Limb (tissue), 2 donors: ENCODE data around the gene RTTN.
"Not testable (repeated sequence)": the region's sequence is repeated elsewhere in the genome, so short reads cannot be mapped to it uniquely, and the experiment has no call there.

Source experiments
- DNase-seq, 2 donors: peaks; one replicate each; pipeline ENCODE4 v3.0.0-alpha.2; 2016; ENCODE audit errors: extremely low spot score in 2 of 2

The RTTN gene, protein sequence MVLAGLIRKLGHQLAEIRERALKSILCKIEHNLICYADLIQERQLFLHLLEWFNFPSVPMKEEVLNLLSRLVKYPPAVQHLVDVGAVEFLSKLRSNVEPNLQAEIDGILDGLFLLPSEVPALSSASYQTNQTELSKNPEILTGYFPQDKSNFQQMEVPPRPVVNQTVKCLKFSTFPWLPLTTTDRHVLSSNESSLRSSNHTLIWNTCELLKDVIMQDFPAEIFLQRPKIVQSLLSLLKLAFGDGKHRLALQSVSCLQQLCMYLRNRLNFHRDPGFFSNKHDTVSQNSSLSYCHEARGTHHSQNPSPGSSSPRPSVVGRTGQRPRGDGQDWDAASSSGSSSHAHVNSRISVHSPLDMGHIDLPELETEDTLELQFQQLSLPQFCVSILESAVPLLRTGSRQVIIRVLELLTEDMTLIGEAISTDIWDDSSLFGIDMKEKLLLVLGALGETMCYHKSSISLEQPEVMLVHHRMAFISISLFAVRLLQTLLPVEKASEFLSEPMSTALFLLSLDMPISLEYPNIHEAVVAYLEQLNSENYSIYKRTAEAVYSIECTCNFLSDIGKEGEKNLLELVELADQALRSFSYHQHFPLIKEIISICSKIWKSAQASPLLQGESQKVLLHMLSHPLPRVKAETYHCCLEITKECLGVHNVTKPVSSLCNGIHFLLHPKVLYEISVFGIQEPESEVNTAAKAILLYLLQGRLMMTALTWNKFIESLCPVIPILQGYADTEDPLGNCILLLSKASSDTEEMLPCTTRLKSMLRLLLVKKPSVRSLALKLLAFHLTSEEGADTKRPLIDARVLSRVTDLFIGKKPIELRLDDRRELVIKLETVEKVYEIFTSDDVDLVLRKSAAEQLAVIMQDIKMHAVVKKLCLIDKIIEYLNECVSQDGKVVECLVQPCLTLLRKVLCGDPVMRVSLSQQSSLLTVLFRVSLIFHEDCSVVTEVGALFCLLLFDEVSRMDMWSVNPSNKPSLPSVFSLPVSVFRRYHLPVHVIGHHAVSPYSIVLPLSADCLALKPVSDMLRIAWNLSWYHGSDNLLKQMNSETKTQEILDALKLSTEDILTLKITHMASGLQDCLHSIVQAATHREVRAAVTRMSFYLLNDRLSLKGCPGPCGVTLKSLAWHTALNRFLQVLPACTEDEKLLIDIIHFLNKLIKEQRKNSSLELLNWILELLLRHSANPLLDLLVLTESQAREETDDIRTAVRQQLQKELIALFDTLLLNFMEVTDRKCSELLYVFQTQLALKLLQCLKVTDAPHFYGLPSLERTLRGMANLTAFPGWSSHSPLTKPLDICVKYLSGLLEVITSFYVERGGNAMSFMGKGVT (N-terminal part only)

DNA sequence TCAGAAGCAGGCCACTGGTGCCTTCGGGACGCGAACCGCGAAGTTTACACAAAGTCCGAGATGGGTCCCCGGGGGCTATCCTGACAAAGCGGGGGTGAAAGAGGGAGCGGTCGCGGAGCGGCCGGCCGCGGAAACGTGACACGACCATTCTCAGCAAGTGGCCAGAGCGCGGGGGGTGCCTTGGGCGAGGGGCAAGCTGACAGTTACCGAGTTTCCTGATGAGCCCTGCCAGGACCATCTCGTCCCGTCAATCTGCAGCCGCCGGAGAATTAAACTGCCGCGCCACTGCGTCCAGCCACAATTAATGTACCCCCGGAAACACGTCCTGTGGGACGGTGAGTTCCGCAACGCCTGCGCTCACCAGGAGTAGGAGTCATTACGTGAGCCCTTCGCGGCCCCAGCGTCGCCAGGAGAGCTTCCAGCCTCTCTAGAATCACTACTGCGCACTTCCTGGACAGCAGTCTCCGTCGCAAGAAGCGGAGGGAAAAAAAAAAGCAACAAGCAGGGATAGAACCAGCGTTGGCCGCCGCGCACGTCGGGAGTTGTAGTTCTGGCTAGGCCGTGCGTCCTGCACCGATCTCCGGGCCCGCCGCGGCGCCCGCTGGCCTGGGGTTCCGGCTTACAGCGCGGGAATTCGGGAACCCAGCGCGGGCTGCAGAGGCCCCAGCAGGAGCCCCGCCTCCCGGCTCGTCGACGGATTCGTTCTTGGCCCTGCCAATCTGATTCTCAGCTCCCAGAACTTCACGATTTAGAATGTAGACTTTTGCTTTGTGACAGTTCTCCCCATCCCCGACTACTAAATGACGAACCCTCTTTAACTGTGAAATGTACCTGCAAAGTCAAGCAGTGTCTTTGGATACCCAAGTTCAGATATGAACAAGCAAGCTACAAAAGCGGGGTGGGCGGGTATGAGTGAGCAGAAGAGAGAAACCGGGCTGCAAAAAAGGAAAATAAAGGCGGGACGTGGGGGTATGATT, at the start of gene RTTN:
TSS of gene RTTN (minus strand) at position 267 of the 977 bp plus-strand sequence. CDS start at position 238, 29 bp downstream.
- peak; percentile 96 to 97 for DNase-seq

DNA sequence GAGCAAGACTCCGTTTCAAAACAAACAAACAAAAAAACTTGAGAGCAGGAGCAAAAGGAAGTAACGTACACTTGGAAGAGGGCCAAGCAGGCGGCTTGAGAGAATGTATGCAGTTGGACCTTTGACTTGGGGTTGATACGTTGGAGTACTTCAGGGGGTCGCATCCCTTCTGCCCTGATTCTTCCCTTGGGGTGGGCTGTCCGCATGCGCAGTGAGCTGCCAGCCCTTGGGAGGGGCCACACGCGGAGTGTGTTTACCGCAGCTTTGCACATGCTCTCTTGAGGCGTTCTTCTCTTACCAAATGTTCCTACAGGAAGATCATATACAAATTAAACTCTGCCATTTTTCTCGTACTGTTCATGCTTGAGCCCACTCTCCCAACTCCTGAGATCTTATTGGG, 45.3 kb upstream of the RTTN start:
- no peak for DNase-seq

DNA sequence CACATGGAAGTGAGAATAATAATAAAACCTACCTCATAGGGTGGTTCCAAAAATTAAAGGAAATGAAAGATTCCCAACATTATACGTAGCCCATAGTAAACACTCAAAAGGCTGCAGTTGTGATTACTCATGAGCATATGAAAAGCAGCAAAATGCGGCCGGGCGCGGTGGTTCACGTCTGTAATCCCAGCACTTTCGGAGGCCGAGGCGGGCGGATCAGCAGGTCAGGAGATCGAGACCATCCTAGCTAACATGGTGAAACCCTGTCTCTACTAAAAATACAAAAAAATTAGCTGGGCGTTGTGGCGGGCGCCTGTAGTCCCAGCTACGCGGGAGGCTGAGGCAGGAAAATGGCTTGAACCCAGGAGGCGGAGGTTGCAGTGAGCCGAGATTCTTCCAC, 44.4 kb upstream of the RTTN start:
- not testable (repeated sequence) for DNase-seq

DNA sequence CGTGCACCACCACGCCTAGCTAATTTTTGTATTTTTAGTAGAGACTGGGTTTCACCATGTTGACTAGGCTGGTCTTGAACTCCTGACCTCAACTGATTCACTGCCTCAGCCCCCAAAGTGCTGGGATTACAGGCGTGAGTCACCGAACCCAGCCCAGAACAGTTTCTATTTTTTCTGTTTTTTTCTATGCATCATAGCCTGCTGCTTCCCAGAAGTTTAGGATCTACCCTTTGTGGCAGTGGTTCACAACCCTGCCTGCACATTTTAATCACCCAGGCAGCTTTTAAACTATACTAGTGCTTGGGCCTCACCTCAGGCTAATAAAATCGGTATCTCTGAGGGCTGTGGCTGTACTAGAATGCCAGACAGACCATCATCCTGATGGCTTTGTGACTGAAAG, 43.6 kb upstream of the RTTN start:
- DNase-seq, result no peak

DNA sequence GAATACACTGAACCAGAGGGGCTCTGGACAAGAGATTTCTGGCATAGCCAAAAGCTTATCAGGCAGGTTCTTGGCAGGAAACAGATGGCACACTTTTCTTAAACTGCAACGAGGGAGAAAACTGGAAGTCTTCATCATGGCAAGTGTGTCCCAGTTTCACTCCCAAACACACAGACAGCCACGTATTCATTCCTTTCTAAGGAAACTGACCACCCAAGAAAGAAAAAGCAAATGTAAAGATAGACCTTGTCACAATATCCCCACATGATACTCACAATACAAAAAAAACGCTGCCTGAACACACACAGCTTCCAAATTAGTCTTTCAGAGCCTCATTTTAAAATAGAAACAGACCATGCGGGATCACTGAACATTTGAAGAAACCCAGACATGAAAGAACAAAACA, 40.6 kb upstream of the RTTN start:
- no peak for DNase-seq

DNA sequence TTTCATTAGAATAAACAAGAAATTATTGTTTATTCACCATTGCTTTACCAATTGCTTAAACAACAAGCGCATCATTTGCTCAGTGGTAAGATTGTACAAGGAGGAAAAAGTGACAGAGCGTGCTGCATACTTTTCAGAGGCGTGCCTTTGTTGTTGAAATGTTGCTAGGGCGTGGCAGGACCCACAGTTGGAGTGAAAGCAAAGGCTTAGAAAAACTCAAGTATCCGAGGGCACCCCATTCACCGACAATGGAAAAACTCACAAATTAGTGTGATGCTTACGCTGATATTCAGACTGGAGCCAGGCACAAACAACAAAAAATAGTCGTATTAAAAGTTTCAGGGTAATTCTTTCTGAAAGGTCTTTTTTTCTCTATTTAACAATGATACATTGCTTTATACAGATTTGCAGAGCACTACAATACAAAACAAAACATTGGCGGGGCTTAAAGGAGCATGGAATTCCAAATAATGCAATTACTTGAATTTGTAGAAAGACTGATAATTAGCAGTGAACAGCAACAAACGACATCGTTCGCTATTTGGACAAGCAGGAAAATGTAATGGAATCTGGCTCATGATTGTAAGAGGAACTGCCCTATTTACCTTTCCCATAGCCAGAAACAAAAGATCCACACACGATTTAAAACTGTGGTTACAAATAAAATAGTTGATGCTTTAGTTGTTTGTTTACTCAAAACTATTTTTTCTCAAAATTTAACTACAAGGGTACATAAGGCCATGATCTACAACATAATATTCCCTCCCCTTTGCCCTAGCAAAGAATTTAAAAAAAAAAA, 37.8 kb upstream of the RTTN start:
- DNase-seq, result no peak

DNA sequence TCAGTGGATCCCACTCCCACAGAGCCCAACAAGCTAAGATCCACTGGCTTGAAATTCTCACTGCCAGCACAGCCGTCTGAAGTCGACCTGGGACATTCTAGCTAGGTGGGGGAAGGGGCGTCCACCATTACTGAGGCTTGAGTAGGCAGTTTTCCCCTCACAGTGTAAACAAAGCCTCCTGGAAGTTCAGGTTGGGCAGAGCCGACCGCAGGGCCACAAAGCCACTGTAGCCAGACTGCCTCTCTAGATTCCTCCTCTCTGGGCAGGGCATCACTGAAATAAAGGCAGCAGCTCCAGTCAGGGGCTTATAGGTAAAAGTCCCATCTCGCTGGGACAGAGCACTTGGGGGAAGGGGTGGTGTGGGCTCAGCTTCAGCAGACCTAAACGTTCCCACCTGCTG, 31.4 kb upstream of the RTTN start:
- not testable (repeated sequence) for DNase-seq

DNA sequence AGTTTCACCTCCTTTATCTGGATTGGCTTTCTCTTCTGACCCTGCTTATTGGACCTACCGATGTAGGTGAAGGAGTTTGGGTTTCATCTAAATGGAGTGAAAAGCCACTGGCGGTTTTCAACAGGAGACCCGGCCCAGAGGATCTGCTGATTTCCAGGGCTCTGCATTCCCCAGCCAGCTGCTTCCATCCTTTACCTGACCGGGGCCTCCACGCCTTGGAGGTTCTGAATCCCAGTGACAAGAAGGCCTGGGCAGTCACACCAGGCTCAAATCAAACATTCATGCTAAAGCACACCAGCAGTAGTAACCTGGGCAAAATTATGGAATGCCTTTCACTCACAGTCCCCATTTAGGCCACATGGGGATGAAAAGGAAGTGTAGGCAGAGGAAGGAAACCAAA, 30.0 kb upstream of the RTTN start:
- DNase-seq, result no peak

DNA sequence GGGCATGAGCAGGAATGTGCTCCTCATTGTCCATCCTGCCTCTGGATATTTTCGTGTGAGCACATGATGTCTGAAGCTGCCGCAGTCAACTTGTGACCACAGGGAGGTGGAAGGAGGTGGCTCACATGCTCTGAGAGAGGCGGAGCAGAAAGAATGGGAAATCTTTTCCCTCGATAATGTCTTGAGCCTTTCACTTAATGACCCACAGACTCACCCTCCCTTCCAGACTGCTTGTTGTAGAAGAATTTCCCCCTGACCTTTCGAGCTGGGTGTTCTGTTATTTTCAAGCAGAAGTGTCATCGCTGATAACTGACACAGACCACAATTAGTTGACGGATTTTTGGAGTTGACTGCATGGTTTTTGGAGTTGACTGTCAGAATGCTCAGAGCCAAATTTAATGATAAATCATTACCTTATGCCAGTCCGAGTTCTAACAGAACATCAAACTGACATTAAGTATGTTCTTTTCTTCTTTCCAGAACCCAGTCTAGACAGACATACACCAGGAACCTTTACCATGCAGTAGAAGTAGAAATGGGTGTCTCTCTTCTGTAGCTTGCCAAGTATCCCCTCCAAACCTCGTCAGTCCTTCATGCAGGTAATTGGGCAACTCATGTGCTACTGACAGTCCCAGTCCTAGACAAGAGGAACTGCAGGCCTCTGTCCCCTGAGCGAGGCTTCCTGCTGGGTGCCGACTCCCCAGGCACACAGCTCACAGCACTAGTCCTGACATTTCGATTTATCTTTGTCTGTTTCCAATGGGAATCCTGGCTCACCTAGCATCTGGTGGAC, 29.4 kb upstream of the RTTN start:
- DNase-seq, result no peak

DNA sequence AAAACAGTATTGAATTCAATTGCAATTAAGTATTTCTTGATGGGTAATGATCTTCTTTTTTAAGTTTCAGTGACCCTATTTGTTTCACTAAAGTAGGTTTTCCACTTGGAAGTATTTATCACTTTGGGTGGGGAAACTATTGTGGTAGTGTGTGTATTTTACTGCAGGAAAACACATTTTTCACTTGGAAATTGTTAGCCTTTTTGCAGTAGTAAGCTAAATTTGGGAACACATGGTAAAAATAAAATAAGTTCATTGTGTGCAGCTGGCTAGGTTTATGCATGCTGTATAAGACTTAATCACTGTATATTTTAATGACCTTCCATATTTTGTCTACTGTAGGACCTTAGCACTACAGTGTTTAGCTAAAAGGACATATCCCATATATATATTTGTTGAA, 28.5 kb upstream of the RTTN start:
- no peak for DNase-seq

DNA sequence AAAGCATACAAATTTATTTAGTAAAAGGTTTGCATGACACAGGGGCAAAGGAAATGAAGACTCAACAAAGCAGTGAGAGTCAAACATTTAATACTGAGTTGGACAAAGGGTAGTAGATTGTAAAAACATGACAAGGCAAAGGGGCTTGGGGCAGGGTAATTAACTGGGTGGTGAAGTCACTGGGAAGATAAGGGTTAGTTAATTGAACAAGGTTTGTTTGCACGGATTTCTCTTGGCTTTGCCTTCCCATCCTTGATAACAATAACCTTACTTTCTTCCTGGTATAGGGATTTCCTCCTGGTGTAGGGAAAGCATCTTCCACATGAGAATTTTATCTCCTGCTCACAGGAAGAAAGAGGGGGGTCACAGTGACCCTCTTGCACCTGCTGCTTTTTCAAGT, 26.8 kb upstream of the RTTN start:
- no peak for DNase-seq

DNA sequence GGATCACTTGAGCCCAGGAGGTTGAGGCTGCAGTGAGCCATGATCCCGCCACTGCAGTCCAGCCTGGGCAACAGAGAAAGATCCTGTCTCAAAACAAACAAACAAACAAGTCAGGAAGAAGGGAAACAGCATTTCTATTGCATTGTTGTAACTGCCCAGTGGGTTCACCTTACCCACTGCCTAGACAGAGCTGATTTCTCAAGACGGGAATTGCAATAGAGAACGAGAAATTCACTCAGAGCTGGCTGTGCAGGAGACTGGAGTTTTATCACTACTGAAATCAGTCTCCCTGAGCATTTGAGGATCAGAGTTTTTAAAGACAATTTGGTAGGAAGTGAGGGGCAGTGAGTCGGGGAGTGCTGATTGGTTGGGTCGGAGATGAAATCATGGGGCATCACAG, 24.2 kb upstream of the RTTN start:
- no peak for DNase-seq

DNA sequence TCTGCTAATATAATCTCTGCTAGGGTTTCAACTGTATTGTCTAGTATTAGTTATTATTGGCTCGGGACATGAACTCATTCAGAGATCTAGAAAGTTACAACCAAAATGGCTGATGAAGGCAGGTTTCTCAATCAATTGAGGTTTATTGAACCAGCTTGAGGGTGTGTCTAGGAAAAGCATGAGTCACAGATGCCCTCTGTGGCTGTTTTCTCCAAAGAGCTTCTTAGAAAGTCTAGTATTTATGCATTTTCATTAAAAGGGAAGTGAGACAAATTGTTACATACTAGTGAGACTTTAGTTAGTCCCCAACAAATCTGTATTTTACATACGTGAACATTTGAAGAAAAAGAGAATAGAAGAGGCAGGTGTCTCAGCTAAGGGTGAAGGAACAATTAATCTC, 23.0 kb upstream of the RTTN start:
- DNase-seq, result no peak

DNA sequence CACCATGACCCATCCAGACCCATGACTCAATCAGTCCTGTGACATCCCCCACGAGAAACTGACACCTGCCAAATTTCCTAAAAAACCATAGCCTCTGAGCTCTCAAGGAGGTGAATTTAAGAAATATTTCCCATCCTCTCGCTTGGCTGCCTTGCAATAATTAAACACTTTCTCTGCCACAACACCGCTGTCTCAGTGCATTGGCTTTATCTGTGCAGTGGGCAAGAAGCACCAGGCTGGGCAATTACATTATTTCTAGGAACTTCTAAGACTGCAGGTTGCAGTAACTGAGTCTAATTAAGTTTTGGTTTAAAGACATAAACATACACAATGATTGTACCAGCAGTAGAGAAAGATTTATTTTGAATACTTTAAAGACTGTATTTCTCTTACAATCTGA, 22.0 kb upstream of the RTTN start:
- DNase-seq, result no peak

DNA sequence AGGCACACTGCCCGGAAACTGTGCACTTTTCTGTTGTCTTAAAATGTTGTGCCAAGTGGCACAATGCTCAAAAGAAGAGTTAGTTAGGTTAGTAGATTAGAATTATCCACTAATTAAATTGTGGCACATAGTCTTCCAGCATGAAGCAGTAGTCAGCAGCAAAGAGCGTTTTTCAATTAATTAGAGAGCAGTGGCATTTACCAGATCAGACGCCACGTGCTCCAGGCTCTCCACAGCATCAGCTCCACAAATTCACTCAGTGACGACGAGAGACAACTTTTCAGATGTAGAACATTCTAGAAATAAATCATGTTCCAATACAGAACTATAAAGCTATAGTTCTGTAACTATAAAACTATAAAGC, 16.4 kb upstream of the RTTN start:
- DNase-seq, result no peak

DNA sequence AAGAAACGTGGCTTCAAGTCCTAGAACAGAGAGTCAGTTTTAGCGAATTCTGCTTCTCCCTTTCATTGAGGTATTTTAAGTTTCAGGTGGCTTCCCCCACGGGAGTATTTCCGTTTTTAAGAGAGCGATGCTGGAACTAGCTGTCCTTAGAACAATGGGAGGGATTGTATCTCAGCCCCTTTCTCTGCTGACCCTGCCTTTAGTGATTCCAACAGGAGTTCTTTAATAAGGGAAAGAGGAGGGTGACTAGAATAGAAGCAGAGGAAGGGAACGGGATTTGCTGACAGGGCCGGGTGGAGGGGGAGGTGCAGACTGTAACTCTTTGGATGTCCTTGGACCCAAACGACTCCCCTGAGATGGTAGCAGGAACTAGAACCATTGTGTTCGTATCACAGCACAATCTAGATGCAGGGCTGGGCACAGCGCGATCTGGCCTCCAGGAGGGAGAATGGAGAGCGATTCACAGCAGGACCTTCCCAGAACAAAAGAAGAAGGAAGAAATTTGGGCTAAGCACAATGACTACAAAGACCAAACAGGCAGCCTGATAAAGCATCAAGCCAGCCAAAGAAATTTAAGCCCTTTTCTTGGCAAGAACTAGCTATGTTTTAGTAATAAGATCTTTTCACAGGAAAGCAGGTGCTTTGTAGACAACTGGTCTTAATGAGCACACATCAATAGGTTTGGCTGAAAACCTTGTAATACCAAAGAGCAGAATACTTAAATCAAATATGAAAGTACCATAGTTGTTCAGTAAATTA, 15.8 kb upstream of the RTTN start:
- no peak for DNase-seq

DNA sequence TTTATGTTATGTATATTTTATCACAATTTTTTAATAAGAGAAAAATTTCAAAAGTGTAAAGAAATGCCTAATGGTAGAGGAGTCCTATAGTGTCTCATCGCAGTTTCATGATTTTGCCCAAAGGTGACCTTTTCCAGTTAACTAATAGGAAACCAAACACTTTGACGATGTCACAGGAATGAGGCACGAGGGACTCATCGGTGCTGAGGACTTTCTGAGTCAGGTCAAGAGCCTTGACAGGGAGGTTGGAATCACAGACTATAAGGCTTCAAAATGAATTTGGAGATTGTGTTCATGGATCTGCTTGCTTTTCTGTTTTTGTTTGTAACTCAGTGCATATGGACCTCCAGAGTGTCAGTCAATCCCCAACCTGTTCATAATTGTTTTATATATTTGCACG, 15.1 kb upstream of the RTTN start:
- no peak for DNase-seq

DNA sequence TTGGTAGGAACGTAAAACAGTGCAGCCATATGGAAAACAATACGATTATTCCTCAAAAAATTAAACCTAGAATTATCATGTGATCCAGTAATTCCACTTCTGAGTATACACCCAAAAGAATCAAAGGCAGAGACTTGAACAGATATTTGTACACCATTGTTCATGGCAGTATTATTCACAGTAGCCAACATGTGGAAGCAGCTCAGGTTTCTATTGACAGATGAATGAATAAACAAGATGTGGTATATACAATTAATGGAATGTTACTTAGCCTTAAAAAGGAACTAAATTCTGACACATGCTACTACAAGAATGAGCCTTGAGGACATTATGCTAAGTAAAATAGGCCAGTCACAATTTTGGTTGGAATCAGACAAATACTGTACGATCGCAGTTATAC, 14.2 kb upstream of the RTTN start:
- DNase-seq, result no peak
